MM.1S (cell line): ENCODE measurements around the gene ARHGEF25.

Experiments
- CTCF ChIP-seq: fragments of 300-600 bp; sonication (generic); IDR thresholded peaks from 2 replicates; pipeline ENCODE4 v1.5.1; 2016; ENCODE audit warnings: antibody characterized with exemption, low read length, mixed read lengths
- EZH2 ChIP-seq: fragments of 300-600 bp; sonication (generic); optimal IDR thresholded peaks from 2 replicates; pipeline ENCODE3; 2017; ENCODE audit warnings: low read depth, mild to moderate bottlenecking, antibody characterized with exemption, low read length, mixed read lengths

DNA sequence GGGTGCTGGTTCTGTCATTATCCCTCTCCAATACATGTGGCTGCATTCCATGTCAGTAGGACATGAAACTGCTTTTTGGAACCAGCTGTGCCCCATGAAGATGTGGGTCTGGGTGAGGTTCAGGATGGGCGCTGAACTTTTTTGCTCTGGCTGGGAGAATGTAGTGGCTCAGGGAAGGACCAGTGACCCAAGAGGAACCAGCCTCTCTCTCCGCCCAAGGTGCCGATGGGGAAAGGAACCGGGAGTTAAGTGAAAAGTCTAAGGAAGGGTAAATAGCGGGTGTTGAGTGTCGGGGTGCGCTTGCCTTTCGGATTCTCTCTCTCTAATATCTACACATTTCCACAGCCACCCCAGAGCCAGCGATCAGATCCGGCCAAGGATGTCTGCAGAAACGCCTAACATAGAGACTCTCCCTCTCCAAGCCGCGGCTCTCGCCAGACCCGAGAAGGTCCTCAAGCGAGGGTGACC is 7.8 kb downstream of the ARHGEF25 start:
- TF ChIP-seq CTCF (no peak), EZH2 (no peak)
